MCF 10A (cell line): Measurements from ENCODE around the gene ZFAND3. TPM values are rescaled to one million over a fixed set of nuclear protein-coding genes. Genes with fewer than 3 reads are reported as not detected.
"Not testable (repeated sequence)": the region's sequence is repeated elsewhere in the genome, so short reads cannot be mapped to it uniquely, and the experiment has no call there.

Experiments used
- BruUV-seq: library from RNA; stranded (reverse); fragments of 400-500 nt; replicated peaks from 2 replicates; lab custom pipeline; 2021; lab: Mats Ljungman, UMichigan
- CTCF ChIA-PET: fragments of 300-600 bp; sonication (Branson Sonifier 250); formaldehyde crosslinking; extraction: SDS; loops from one replicate; lab custom pipeline; 2021; ENCODE audit warnings: antibody characterized with exemption, inconsistent platforms; lab: Yijun Ruan, JAX
- POLR2A ChIA-PET: fragments of 300-600, 350-650 bp; sonication (Branson Sonifier 250); formaldehyde crosslinking; extraction: SDS; loops from one replicate; lab custom pipeline; 2020; ENCODE audit warnings: antibody characterized with exemption, inconsistent platforms; lab: Yijun Ruan, JAX
- DNase-seq: peaks from one replicate; pipeline ENCODE4 v3.0.0-alpha.2; 2018; ENCODE audit not compliant: unreplicated experiment
- H3K27ac Mint-ChIP-seq: one replicate; pipeline ENCODE4 v1.8.0; 2022; ENCODE audit warnings: mild to moderate bottlenecking, low read depth, mixed read lengths; ENCODE audit not compliant: unreplicated experiment
- H3K27me3 Mint-ChIP-seq: one replicate; pipeline ENCODE4 v1.8.0; 2022; ENCODE audit warnings: mixed read lengths; ENCODE audit not compliant: insufficient read depth, unreplicated experiment
- H3K36me3 Mint-ChIP-seq: one replicate; pipeline ENCODE4 v1.8.0; 2022; ENCODE audit warnings: mild to moderate bottlenecking, moderate library complexity, mixed read lengths; ENCODE audit not compliant: insufficient read depth, unreplicated experiment
- H3K4me1 Mint-ChIP-seq: one replicate; pipeline ENCODE4 v1.8.0; 2022; ENCODE audit warnings: mixed read lengths; ENCODE audit not compliant: insufficient read depth, unreplicated experiment
- H3K4me3 Mint-ChIP-seq: one replicate; pipeline ENCODE4 v1.8.0; 2022; ENCODE audit warnings: mild to moderate bottlenecking, moderate library complexity, mixed read lengths; ENCODE audit not compliant: unreplicated experiment
- H3K9me3 Mint-ChIP-seq: one replicate; pipeline ENCODE4 v1.8.0; 2022; ENCODE audit warnings: mixed read lengths; ENCODE audit not compliant: unreplicated experiment
- intact Hi-C: fragments of 100-400 bp; cut with micrococcal nuclease; formaldehyde crosslinking; loops from 2 replicates; pipeline ENCODE4 v1.14.1; 2022
- total RNA-seq: library from RNA; stranded (reverse); gene quantifications from 2 replicates; pipeline ENCODE4 v1.2.3, GENCODE V29; 2022
- TF ChIP-seq, protein P1 (sequence below): fragments of 200-600 bp; IDR thresholded peaks from one replicate; pipeline ENCODE4 v1.8.0; 2022; ENCODE audit warnings: antibody characterized with exemption, mild to moderate bottlenecking; ENCODE audit not compliant: unreplicated experiment

Gene ZFAND3
- total RNA-seq, 1 experiment from 2014 or later = 100 TPM

GRCh38 chr6:38045701-38046305 lies 226.3 kb downstream of the ZFAND3 start:
- CTCF ChIA-PET = interaction anchor here (0.7 kb wide), 2 partner anchors 625 to 1265 kb away, joined by 4 to 5 read pairs; no protein-coding TSS in a partner anchor
- H3K27me3 Mint-ChIP-seq = no peaks in the 10 kb centered on the region

DNA sequence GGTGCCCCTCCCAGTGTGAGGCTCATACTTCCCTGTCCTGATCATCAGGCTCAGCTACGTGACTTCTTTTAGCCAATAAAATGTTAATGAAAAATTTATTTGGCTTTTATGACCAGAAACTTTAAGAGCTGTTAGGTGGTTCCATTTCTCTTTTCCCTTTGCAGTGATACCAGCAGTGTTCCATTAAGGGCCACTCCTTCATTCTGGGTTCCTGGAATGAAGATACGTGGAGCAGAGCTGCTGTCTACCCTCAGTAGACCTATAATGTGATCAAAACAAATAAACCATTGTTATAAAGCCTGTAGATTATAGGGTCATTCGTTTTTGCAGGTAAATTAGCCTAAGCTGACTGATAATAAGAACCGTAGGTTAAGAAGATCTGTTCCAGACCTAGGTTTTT lies 228.0 kb downstream of the ZFAND3 start:
- TF ChIP-seq, protein P1, sequence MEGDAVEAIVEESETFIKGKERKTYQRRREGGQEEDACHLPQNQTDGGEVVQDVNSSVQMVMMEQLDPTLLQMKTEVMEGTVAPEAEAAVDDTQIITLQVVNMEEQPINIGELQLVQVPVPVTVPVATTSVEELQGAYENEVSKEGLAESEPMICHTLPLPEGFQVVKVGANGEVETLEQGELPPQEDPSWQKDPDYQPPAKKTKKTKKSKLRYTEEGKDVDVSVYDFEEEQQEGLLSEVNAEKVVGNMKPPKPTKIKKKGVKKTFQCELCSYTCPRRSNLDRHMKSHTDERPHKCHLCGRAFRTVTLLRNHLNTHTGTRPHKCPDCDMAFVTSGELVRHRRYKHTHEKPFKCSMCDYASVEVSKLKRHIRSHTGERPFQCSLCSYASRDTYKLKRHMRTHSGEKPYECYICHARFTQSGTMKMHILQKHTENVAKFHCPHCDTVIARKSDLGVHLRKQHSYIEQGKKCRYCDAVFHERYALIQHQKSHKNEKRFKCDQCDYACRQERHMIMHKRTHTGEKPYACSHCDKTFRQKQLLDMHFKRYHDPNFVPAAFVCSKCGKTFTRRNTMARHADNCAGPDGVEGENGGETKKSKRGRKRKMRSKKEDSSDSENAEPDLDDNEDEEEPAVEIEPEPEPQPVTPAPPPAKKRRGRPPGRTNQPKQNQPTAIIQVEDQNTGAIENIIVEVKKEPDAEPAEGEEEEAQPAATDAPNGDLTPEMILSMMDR = no peak
- DNase-seq = no peak
- no peaks in the 10 kb centered on the region for H3K27me3 Mint-ChIP-seq
- CTCF ChIA-PET = interaction anchor here (1.1 to 1.6 kb wide), 2 partner anchors 14 to 36 kb away, joined by 4 to 5 read pairs; no protein-coding TSS in a partner anchor
- peaks cover 5% of the 10 kb centered on the region for H3K36me3 Mint-ChIP-seq
- no peak overlapping the region for H3K27ac Mint-ChIP-seq
- POLR2A ChIA-PET = no interaction called here
- BruUV-seq = no TSS peak
- intact Hi-C loops = no loop called here
- H3K9me3 Mint-ChIP-seq = no peaks in the 10 kb centered on the region
- no peak overlapping the region for H3K4me3 Mint-ChIP-seq
- H3K4me1 Mint-ChIP-seq = peaks cover 5% of the 10 kb centered on the region

More at GRCh38 chr6:38045701-38046305, 226.3 kb downstream of the ZFAND3 start:
- H3K4me3 Mint-ChIP-seq = no peak overlapping the region
- H3K9me3 Mint-ChIP-seq = no peaks in the 10 kb centered on the region
- peaks cover 5% of the 10 kb centered on the region for H3K4me1 Mint-ChIP-seq
- POLR2A ChIA-PET = no interaction called here
- intact Hi-C loops = no loop called here
- TF ChIP-seq, protein P1 = no peak
- H3K27ac Mint-ChIP-seq = no peak overlapping the region
- no peak for DNase-seq
- BruUV-seq = no TSS peak
- peaks cover 5% of the 10 kb centered on the region for H3K36me3 Mint-ChIP-seq

DNA sequence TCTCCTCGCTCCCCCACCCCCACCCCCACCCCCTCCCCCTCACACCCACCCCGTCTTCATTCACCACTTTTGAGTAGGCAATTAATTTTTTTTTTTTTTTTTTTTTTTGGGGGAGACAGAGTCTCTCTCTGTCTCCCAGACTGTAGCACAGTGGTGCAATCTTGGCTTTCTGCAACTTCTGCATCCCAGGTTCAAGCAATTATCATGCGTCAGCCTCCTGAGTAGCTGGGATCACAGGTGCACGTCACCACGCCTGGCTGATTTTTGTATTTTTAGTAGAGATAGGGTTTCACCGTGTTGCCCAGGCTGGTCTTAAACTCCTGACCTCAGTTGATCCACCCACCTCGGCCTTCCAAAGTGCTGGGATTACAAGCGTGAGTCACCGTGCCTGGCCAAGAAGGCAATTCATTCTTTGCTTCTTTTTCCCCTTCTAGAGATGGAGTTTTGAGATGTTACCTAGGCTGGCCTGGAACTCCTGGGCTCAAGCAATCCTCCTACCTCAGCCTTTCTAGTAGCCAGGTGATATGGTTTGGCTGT lies 230.4 kb downstream of the ZFAND3 start:
- peak; percentile 50 for DNase-seq
- H3K36me3 Mint-ChIP-seq, POLR2A ChIA-PET, H3K27ac Mint-ChIP-seq, H3K4me3 Mint-ChIP-seq, BruUV-seq, H3K27me3 Mint-ChIP-seq, intact Hi-C loops, CTCF ChIA-PET, H3K9me3 Mint-ChIP-seq: not testable (repeated sequence)
- H3K4me1 Mint-ChIP-seq = peaks cover 11% of the 10 kb centered on the region

GRCh38 chr6:38051819-38052434 lies 232.4 kb downstream of the ZFAND3 start:
- intact Hi-C loops = no loop called here
- Mint-ChIP-seq H3K4me3 (no peak overlapping the region), H3K4me1 (peaks cover 11% of the 10 kb centered on the region), H3K27ac (no peak overlapping the region), H3K36me3 (peaks cover 5% of the 10 kb centered on the region), H3K9me3 (no peaks in the 10 kb centered on the region), H3K27me3 (no peaks in the 10 kb centered on the region)
- no peak for DNase-seq
- ChIA-PET CTCF (interaction anchor here (0.7 kb wide), 3 partner anchors 10 to 1119 kb away, joined by 3 read pairs; no protein-coding TSS in a partner anchor), POLR2A (no interaction called here)
- BruUV-seq = no TSS peak
- TF ChIP-seq, protein P1 = no peak
